Fibroblast of the aortic adventitia (primary cell): ENCODE measurements around the gene TBL1X. TPM values are rescaled to one million over a fixed set of nuclear protein-coding genes. Genes with fewer than 3 reads are reported as not detected.

Experiments
- DNase-seq: peaks from one replicate; pipeline ENCODE4 v3.0.0-alpha.2; 2010; ENCODE audit warnings: low read depth
- H3K4me3 ChIP-seq: 2 replicates; pipeline ENCODE4 v1.5.1; 2011; ENCODE audit warnings: low read depth, mild to moderate bottlenecking, control low read depth, low read length, moderate library complexity
- CTCF ChIP-seq: IDR thresholded peaks from 2 replicates; pipeline ENCODE4 v1.5.1; 2011; ENCODE audit warnings: mild to moderate bottlenecking, low read length, control low read depth, inconsistent platforms; ENCODE audit not compliant: insufficient read depth
- total RNA-seq: library from RNA; depleted of rRNA; stranded (reverse); fragments of >200 nt; gene quantifications from 2 replicates; pipeline ENCODE4 v1.2.3, GENCODE V29; 2012; ENCODE audit warnings: low replicate concordance

TBL1X gene
- total RNA-seq, 1 donor, result 15.6 TPM

GRCh38 chrX:9635368-9635767 lies 170.5 kb downstream of the TBL1X start:
- DNase-seq, result no peak
- TF ChIP-seq CTCF, result no peak
- H3K4me3 ChIP-seq, result no peak overlapping the region

GRCh38 chrX:9635803-9636202 lies 170.9 kb downstream of the TBL1X start:
- peak; percentile 25 for DNase-seq
- no peak for TF ChIP-seq CTCF

GRCh38 chrX:9638871-9639270 lies 174.0 kb downstream of the TBL1X start:
- TF ChIP-seq CTCF, result no peak
- no peak for DNase-seq
- H3K4me3 ChIP-seq, result no peak overlapping the region

More at GRCh38 chrX:9635803-9636202, 170.9 kb downstream of the TBL1X start:
- no peak overlapping the region for H3K4me3 ChIP-seq

GRCh38 chrX:9642270-9642995 lies 177.6 kb downstream of the TBL1X start:
- no peak for TF ChIP-seq CTCF
- no peak for DNase-seq
- H3K4me3 ChIP-seq, result no peak overlapping the region

GRCh38 chrX:9643807-9644206 lies 178.9 kb downstream of the TBL1X start:
- no peak for TF ChIP-seq CTCF
- no peak for DNase-seq
- no peak overlapping the region for H3K4me3 ChIP-seq

- H3K4me3 ChIP-seq, result no peak overlapping the region
- TF ChIP-seq CTCF, result no peak
- DNase-seq, result no peak
These were observed 179.5 kb downstream of the TBL1X start for GRCh38 chrX:9644335-9644734.
